Measurements from ENCODE around the gene PADI6.

Gene PADI6

GRCh38 chr1:17371896-17372295 lies at the start of gene PADI6:
Gene PADI6 (plus strand): TSS chr1:17372196. CDS start chr1:17372246, 50 bp downstream.
- Histone ChIP-seq H3K27me3 (ENCODE audit: control insufficient read depth, insufficient read depth, low read length) (no peaks in the 10 kb centered on the region), H3K36me3 (ENCODE audit: control insufficient read depth, insufficient read depth, low read length) (no peaks in the 10 kb centered on the region), H3K4me3 (ENCODE audit: low read length) (no peak within 1 kb of the TSS), H3K27ac (ENCODE audit: low read length) (no peak within 1 kb of the TSS), H3K9me3 (ENCODE audit: control insufficient read depth, insufficient read depth, low read length) (no peaks in the 10 kb centered on the region), H3K4me1 (ENCODE audit: control insufficient read depth, insufficient read depth, low read length) (no peaks in the 10 kb centered on the region; the same call in 1 of the 2 replicates)
- DNase-seq (ENCODE audit: low read depth, low spot score), result no peak
- WGBS (ENCODE audit: insufficient coverage, insufficient read length), result no CpG with 5 or more reads among the region's 7 CpGs

GRCh38 chr1:17328855-17329254 lies 43.1 kb upstream of the PADI6 start:
- DNase-seq (ENCODE audit: low read depth, low spot score), result no peak
- Histone ChIP-seq H3K4me3 (ENCODE audit: low read length) (no peak overlapping the region), H3K27ac (ENCODE audit: low read length) (no peak overlapping the region), H3K36me3 (ENCODE audit: control insufficient read depth, insufficient read depth, low read length) (no peaks in the 10 kb centered on the region), H3K4me1 (ENCODE audit: control insufficient read depth, insufficient read depth, low read length) (no peaks in the 10 kb centered on the region), H3K27me3 (ENCODE audit: control insufficient read depth, insufficient read depth, low read length) (no peaks in the 10 kb centered on the region; the same call in 1 of the 2 replicates), H3K9me3 (ENCODE audit: control insufficient read depth, insufficient read depth, low read length) (no peaks in the 10 kb centered on the region)
- no CpG with 5 or more reads among the region's 5 CpGs for WGBS (ENCODE audit: insufficient coverage, insufficient read length)

GRCh38 chr1:17329610-17330009 lies 42.4 kb upstream of the PADI6 start:
- no peak overlapping the region for H3K4me3 ChIP-seq (ENCODE audit: low read length)

GRCh38 chr1:17330856-17331255 lies 41.1 kb upstream of the PADI6 start:
- Histone ChIP-seq H3K27me3 (ENCODE audit: control insufficient read depth, insufficient read depth, low read length) (no peaks in the 10 kb centered on the region; the same call in 1 of the 2 replicates), H3K9me3 (ENCODE audit: control insufficient read depth, insufficient read depth, low read length) (no peaks in the 10 kb centered on the region), H3K27ac (ENCODE audit: low read length) (no peak overlapping the region), H3K4me3 (ENCODE audit: low read length) (no peak overlapping the region), H3K4me1 (ENCODE audit: control insufficient read depth, insufficient read depth, low read length) (no peaks in the 10 kb centered on the region), H3K36me3 (ENCODE audit: control insufficient read depth, insufficient read depth, low read length) (no peaks in the 10 kb centered on the region)
- WGBS (ENCODE audit: insufficient coverage, insufficient read length), result no CpG with 5 or more reads among the region's 7 CpGs
- no peak for DNase-seq (ENCODE audit: low read depth, low spot score)

More at GRCh38 chr1:17329610-17330009, 42.4 kb upstream of the PADI6 start:
- Histone ChIP-seq H3K27me3 (ENCODE audit: control insufficient read depth, insufficient read depth, low read length) (no peaks in the 10 kb centered on the region; the same call in 1 of the 2 replicates), H3K4me1 (ENCODE audit: control insufficient read depth, insufficient read depth, low read length) (no peaks in the 10 kb centered on the region), H3K36me3 (ENCODE audit: control insufficient read depth, insufficient read depth, low read length) (no peaks in the 10 kb centered on the region), H3K27ac (ENCODE audit: low read length) (no peak overlapping the region), H3K9me3 (ENCODE audit: control insufficient read depth, insufficient read depth, low read length) (no peaks in the 10 kb centered on the region)
- WGBS (ENCODE audit: insufficient coverage, insufficient read length), result no CpG with 5 or more reads among the region's 4 CpGs
- no peak for DNase-seq (ENCODE audit: low read depth, low spot score)

GRCh38 chr1:17333081-17333480 lies 38.9 kb upstream of the PADI6 start:
- DNase-seq (ENCODE audit: low read depth, low spot score), result no peak

GRCh38 chr1:17335821-17336710 lies 35.9 kb upstream of the PADI6 start:
- no CpG with 5 or more reads among the region's 20 CpGs for WGBS (ENCODE audit: insufficient coverage, insufficient read length)
- DNase-seq (ENCODE audit: low read depth, low spot score), result peak; percentile 31
- H3K4me3 ChIP-seq (ENCODE audit: low read length), result no peak overlapping the region
- no peaks in the 10 kb centered on the region for H3K36me3 ChIP-seq (ENCODE audit: control insufficient read depth, insufficient read depth, low read length)
- H3K4me1 ChIP-seq (ENCODE audit: control insufficient read depth, insufficient read depth, low read length), result no peaks in the 10 kb centered on the region
- H3K27ac ChIP-seq (ENCODE audit: low read length), result no peak overlapping the region
- H3K27me3 ChIP-seq (ENCODE audit: control insufficient read depth, insufficient read depth, low read length), result no peaks in the 10 kb centered on the region
- H3K9me3 ChIP-seq (ENCODE audit: control insufficient read depth, insufficient read depth, low read length), result no peaks in the 10 kb centered on the region

More at GRCh38 chr1:17333081-17333480, 38.9 kb upstream of the PADI6 start:
- WGBS (ENCODE audit: insufficient coverage, insufficient read length), result no CpG with 5 or more reads among the region's 8 CpGs
- Histone ChIP-seq H3K4me1 (ENCODE audit: control insufficient read depth, insufficient read depth, low read length) (no peaks in the 10 kb centered on the region), H3K9me3 (ENCODE audit: control insufficient read depth, insufficient read depth, low read length) (no peaks in the 10 kb centered on the region), H3K27ac (ENCODE audit: low read length) (no peak overlapping the region), H3K4me3 (ENCODE audit: low read length) (no peak overlapping the region), H3K27me3 (ENCODE audit: control insufficient read depth, insufficient read depth, low read length) (no peaks in the 10 kb centered on the region; the same call in 1 of the 2 replicates), H3K36me3 (ENCODE audit: control insufficient read depth, insufficient read depth, low read length) (no peaks in the 10 kb centered on the region)

GRCh38 chr1:17338706-17339493 lies 33.1 kb upstream of the PADI6 start:
- no peaks in the 10 kb centered on the region for H3K4me1 ChIP-seq (ENCODE audit: control insufficient read depth, insufficient read depth, low read length)
- no peak overlapping the region for H3K4me3 ChIP-seq (ENCODE audit: low read length)
- DNase-seq (ENCODE audit: low read depth, low spot score), result no peak
- H3K27ac ChIP-seq (ENCODE audit: low read length), result no peak overlapping the region
- H3K9me3 ChIP-seq (ENCODE audit: control insufficient read depth, insufficient read depth, low read length), result no peaks in the 10 kb centered on the region
- no peaks in the 10 kb centered on the region for H3K36me3 ChIP-seq (ENCODE audit: control insufficient read depth, insufficient read depth, low read length)
- WGBS (ENCODE audit: insufficient coverage, insufficient read length), result no CpG with 5 or more reads among the region's 15 CpGs
- no peaks in the 10 kb centered on the region for H3K27me3 ChIP-seq (ENCODE audit: control insufficient read depth, insufficient read depth, low read length)

- no peak overlapping the region for H3K27ac ChIP-seq (ENCODE audit: low read length)
- H3K36me3 ChIP-seq (ENCODE audit: control insufficient read depth, insufficient read depth, low read length), result no peaks in the 10 kb centered on the region
- no peak for DNase-seq (ENCODE audit: low read depth, low spot score)
- no peaks in the 10 kb centered on the region for H3K27me3 ChIP-seq (ENCODE audit: control insufficient read depth, insufficient read depth, low read length)
- no peaks in the 10 kb centered on the region for H3K4me1 ChIP-seq (ENCODE audit: control insufficient read depth, insufficient read depth, low read length)
- no peaks in the 10 kb centered on the region for H3K9me3 ChIP-seq (ENCODE audit: control insufficient read depth, insufficient read depth, low read length)
- H3K4me3 ChIP-seq (ENCODE audit: low read length), result no peak overlapping the region
- no CpG with 5 or more reads among the region's 7 CpGs for WGBS (ENCODE audit: insufficient coverage, insufficient read length)
These were observed 32.5 kb upstream of the PADI6 start for GRCh38 chr1:17339521-17339920.

- no peaks in the 10 kb centered on the region for H3K9me3 ChIP-seq (ENCODE audit: control insufficient read depth, insufficient read depth, low read length)
- WGBS (ENCODE audit: insufficient coverage, insufficient read length), result 100% methylated on average over 2 of the region's 8 CpGs
- H3K27ac ChIP-seq (ENCODE audit: low read length), result no peak overlapping the region
- H3K4me3 ChIP-seq (ENCODE audit: low read length), result no peak overlapping the region
- H3K27me3 ChIP-seq (ENCODE audit: control insufficient read depth, insufficient read depth, low read length), result no peaks in the 10 kb centered on the region
- no peak for DNase-seq (ENCODE audit: low read depth, low spot score)
- H3K36me3 ChIP-seq (ENCODE audit: control insufficient read depth, insufficient read depth, low read length), result no peaks in the 10 kb centered on the region
- H3K4me1 ChIP-seq (ENCODE audit: control insufficient read depth, insufficient read depth, low read length), result no peaks in the 10 kb centered on the region
These were observed 31.6 kb upstream of the PADI6 start for GRCh38 chr1:17340358-17340757.

GRCh38 chr1:17342014-17342441 lies 30.0 kb upstream of the PADI6 start:
- H3K27ac ChIP-seq (ENCODE audit: low read length), result no peak overlapping the region
- H3K36me3 ChIP-seq (ENCODE audit: control insufficient read depth, insufficient read depth, low read length), result no peaks in the 10 kb centered on the region
- no peaks in the 10 kb centered on the region for H3K9me3 ChIP-seq (ENCODE audit: control insufficient read depth, insufficient read depth, low read length)
- WGBS (ENCODE audit: insufficient coverage, insufficient read length), result no CpG with 5 or more reads among the region's 17 CpGs
- H3K4me1 ChIP-seq (ENCODE audit: control insufficient read depth, insufficient read depth, low read length), result no peaks in the 10 kb centered on the region
- no peak overlapping the region for H3K4me3 ChIP-seq (ENCODE audit: low read length)
- no peaks in the 10 kb centered on the region for H3K27me3 ChIP-seq (ENCODE audit: control insufficient read depth, insufficient read depth, low read length)
- no peak for DNase-seq (ENCODE audit: low read depth, low spot score)
